HepG2 (cell line): ENCODE measurements around the gene FGF21. TPM values are rescaled to one million over a fixed set of nuclear protein-coding genes. Genes with fewer than 3 reads are reported as not detected.

Experiments
- GATAD1 ChIP-seq: IDR thresholded peaks from 2 replicates; pipeline ENCODE4 v1.6.1; 2016; ENCODE audit warnings: missing genetic modification reagents, missing compliant biosample characterization
- GATAD2A ChIP-seq: IDR thresholded peaks from 2 replicates; pipeline ENCODE4 v1.6.1; 2016
- IRF1 ChIP-seq: sonication (generic); formaldehyde crosslinking; IDR thresholded peaks from 2 replicates; pipeline ENCODE4 v1.4.0; 2020; ENCODE audit warnings: low read depth, mild to moderate bottlenecking, missing genetic modification reagents
- MYPOP ChIP-seq: sonication (generic); formaldehyde crosslinking; IDR thresholded peaks from 2 replicates; pipeline ENCODE4 v1.8.1; 2023; ENCODE audit warnings: mild to moderate bottlenecking, moderate library complexity, missing genetic modification reagents
- ONECUT2 ChIP-seq: sonication (generic); formaldehyde crosslinking; IDR thresholded peaks from 2 replicates; pipeline ENCODE4 v1.4.0; 2020; ENCODE audit warnings: missing genetic modification reagents
- PAXIP1 ChIP-seq: sonication (generic); formaldehyde crosslinking; conservative IDR thresholded peaks from 2 replicates; pipeline ENCODE4 v1.4.0; 2020; ENCODE audit warnings: mild to moderate bottlenecking, missing genetic modification reagents, moderate library complexity
- PRPF4 ChIP-seq: fragments of 200-400 bp; formaldehyde crosslinking; IDR thresholded peaks from 2 replicates; pipeline ENCODE4 v1.6.1; 2016; ENCODE audit warnings: low read length, low read depth; ENCODE audit not compliant: poor library complexity, severe bottlenecking
- SOX5 ChIP-seq: IDR thresholded peaks from 2 replicates; pipeline ENCODE4 v1.6.1; 2016; ENCODE audit warnings: borderline replicate concordance
- STAG1 ChIP-seq: sonication (generic); formaldehyde crosslinking; IDR thresholded peaks from 2 replicates; pipeline ENCODE4 v1.4.0; 2020; ENCODE audit warnings: missing genetic modification reagents
- TSC22D2 ChIP-seq: sonication (generic); formaldehyde crosslinking; IDR thresholded peaks from 2 replicates; pipeline ENCODE4 v1.5.1; 2020; ENCODE audit warnings: missing genetic modification reagents, mild to moderate bottlenecking, borderline replicate concordance
- ZBTB38 ChIP-seq: sonication (generic); formaldehyde crosslinking; IDR thresholded peaks from 2 replicates; pipeline ENCODE4 v1.5.1; 2020; ENCODE audit warnings: mild to moderate bottlenecking, missing genetic modification reagents
- ZBTB46 ChIP-seq: sonication (generic); formaldehyde crosslinking; IDR thresholded peaks from 2 replicates; pipeline ENCODE4 v1.4.0; 2020; ENCODE audit warnings: mild to moderate bottlenecking, missing genetic modification reagents, borderline replicate concordance
- ZFP36L2 ChIP-seq: sonication (generic); formaldehyde crosslinking; IDR thresholded peaks from 2 replicates; pipeline ENCODE4 v1.4.0; 2020; ENCODE audit warnings: missing genetic modification reagents
- ZFP62 ChIP-seq: sonication (generic); formaldehyde crosslinking; IDR thresholded peaks from 2 replicates; pipeline ENCODE4 v1.4.0; 2020; ENCODE audit warnings: missing genetic modification reagents
- ZNF207 ChIP-seq: fragments of 450-650 bp; IDR thresholded peaks from 2 replicates; pipeline ENCODE4 v1.6.1; 2016; ENCODE audit warnings: antibody characterized with exemption, borderline replicate concordance
- ZNF280D ChIP-seq: sonication (generic); formaldehyde crosslinking; IDR thresholded peaks from 2 replicates; pipeline ENCODE4 v1.5.1; 2020; ENCODE audit warnings: mild to moderate bottlenecking, missing genetic modification reagents
- ZNF563 ChIP-seq: sonication (generic); formaldehyde crosslinking; IDR thresholded peaks from 2 replicates; pipeline ENCODE4 v1.8.0; 2022; ENCODE audit warnings: mild to moderate bottlenecking, moderate library complexity, missing genetic modification reagents
- ZNF629 ChIP-seq: sonication (generic); formaldehyde crosslinking; conservative IDR thresholded peaks from 2 replicates; pipeline ENCODE4 v1.5.0; 2020; ENCODE audit warnings: missing genetic modification reagents
- ZNF780A ChIP-seq: sonication (generic); formaldehyde crosslinking; IDR thresholded peaks from 2 replicates; pipeline ENCODE4 v1.8.0; 2022; ENCODE audit warnings: mild to moderate bottlenecking, missing genetic modification reagents, moderate library complexity
- polyA plus RNA-seq, 8 experiments: library from polyadenylated mRNA; depleted of rRNA in 3 of 8; stranded (reverse) in 7 of 8; unstranded in 1 of 8; fragments of >200 nt; fragmentation: Illumina TruSeq in 4 of 8; extraction: Trizol in 4 of 8; gene quantifications; 2 replicates each; pipeline versions ENCODE4 v1.2.1 to v1.2.3, GENCODE V29; 2011 to 2016; ENCODE audit warnings: low read depth in 4 of 8, missing spikeins in 1 of 8, mixed read lengths in 1 of 8; ENCODE audit not compliant: insufficient read depth in 1 of 8
- total RNA-seq, 5 experiments: library from RNA; depleted of rRNA; stranded (reverse); fragments of >200 nt; fragmentation: Illumina TruSeq; extraction: Trizol; gene quantifications; 2 replicates each; pipeline ENCODE4 v1.2.3, GENCODE V29; 2016; ENCODE audit warnings: low read depth in 1 of 5

Gene FGF21
- total and polyA plus RNA-seq, 2 of the 13 experiments (the other 11 are each of a cell fraction or from before 2014, with no cell fraction given), result 0.17 TPM; not detected in 1

- no peak for TF ChIP-seq ZNF280D (CRISPR knock-in tag)
- peak; percentile 70; the same call in 1 of the 2 replicates for TF ChIP-seq GATAD1 (CRISPR knock-in tag)
- no peak for TF ChIP-seq ZNF563 (CRISPR knock-in tag)
- TF ChIP-seq ZNF629 (CRISPR knock-in tag), result no peak
- TF ChIP-seq TSC22D2 (CRISPR knock-in tag), result no peak
- no peak for TF ChIP-seq ZNF780A (CRISPR knock-in tag)
- TF ChIP-seq ZFP62, result 0 out of 2 replicates have a peak, but pooled peaks have one; percentile 82
- TF ChIP-seq ONECUT2 (CRISPR knock-in tag), result no peak
- TF ChIP-seq MYPOP (CRISPR knock-in tag), result no peak
- no peak for TF ChIP-seq STAG1 (CRISPR knock-in tag)
- TF ChIP-seq ZNF207, result no peak
- no peak for TF ChIP-seq IRF1 (CRISPR knock-in tag)
- TF ChIP-seq SOX5, result peak; percentile 62; the same call in 1 of the 2 replicates
- no peak for TF ChIP-seq ZBTB38
- no peak for TF ChIP-seq PRPF4
- no peak for TF ChIP-seq ZBTB46 (CRISPR knock-in tag)
- 0 out of 2 replicates have a peak, but pooled peaks have one; percentile 17 for TF ChIP-seq PAXIP1 (CRISPR knock-in tag)
- peak; percentile 34; the same call in 1 of the 2 replicates for TF ChIP-seq GATAD2A (CRISPR knock-in tag)
- TF ChIP-seq ZFP36L2 (CRISPR knock-in tag), result no peak
Measured at GRCh38 chr19:48720613-48721296, 34.6 kb upstream of the FGF21 start (continued).
